Activated CD4-positive, alpha-beta T cell treated with anti-CD3 and anti-CD28 coated beads, Interleukin-2, Interleukin-6, amounts not matched to agents 100 ng/mL and 50 ng/mL, durations not matched to agents 16 hours and 8 hours (primary cell): Measurements from ENCODE around the gene FMNL3.

Experiments used
- DNase-seq: peaks from one replicate; pipeline ENCODE4 v3.0.0-alpha.2; 2020

FMNL3 gene

DNA sequence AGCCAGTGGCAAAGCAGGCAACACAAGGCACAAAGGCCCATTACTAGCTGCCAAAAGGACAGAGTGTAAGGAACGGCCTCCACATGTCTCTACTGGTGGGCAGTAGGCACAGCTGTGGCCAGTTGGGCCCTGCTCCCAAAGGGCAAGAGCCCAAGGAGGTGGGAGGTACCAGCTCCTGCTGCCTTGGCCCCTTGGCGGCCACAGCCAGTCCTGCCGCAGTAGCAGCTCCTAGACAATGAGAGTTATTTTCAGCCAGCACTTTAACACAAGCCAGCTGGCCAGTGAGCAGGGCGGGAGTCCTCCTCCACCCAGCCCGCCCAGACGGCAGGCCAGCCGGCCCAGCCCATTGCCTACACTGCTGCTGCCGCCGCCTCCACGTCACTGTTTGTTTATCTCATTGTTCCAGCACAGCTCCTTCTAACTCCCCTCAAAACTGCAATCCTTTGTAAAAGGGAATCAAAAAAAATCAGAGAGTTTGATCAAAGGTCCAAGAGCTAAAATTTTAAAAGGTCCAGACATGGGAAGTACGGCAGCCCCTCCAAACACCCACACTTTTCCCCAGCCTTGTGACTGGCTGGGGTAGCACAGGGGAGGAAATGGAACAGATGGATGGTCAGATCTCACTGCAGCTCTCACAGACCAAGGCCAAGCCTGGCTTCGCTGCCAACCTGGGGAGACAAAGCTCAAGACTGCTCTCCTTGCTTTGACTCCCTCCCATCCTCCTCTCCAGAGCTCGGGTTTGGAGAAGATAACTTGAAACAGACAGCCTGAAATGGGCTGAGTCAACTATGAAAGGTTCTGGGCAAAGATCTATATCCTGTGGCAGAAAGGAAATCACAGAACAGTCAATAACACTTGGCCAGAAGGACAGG lies 33.5 kb downstream of the FMNL3 start:
- peak; percentile 32 for DNase-seq

DNA sequence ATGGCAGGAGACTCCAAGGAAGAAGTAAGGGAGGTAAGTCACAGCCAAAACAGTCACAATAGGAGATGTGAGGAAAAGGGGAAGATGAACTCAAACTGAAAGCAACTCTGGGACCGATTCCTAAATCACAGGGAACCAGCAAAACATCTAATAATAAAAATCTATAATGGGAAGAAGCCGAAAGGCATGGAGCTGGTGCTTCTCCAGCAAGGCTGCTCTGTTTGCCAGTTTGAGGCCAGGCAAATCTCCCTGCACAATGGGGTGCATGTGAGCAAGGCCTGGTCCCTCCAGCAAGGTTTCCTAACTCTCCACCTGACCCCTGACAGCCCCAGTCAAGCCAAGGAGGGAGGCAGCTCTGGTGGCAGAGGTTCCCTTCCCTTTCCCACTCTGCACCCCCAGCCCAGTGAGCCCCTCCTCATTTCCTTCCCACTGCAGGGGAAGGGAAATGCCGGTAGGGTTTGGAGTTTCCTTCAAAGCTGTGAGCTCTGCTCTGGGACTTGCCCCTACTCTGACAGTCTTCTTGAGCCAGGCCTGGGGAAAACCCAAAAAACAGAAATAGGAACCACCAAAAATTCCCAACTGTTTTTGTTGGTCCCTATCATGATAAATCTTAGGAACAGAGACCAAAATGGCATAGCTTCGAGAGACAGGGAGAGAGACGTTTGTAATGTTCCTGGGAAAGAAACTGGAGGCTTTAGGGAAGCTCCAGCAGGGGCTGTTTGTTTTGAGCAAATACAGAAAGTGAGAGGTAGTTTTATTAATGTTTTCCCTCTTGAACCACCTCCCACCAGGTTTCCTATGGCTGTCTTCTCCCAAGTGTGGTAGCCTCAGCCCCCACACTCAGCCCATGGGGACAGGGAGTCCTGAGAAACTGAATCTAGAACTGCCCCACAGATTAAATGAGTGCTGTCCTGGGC lies 34.6 kb downstream of the FMNL3 start:
- DNase-seq: no peak

GRCh38 chr12:49671031-49671765 lies 36.0 kb downstream of the FMNL3 start:
- DNase-seq: peak; percentile 68

DNA sequence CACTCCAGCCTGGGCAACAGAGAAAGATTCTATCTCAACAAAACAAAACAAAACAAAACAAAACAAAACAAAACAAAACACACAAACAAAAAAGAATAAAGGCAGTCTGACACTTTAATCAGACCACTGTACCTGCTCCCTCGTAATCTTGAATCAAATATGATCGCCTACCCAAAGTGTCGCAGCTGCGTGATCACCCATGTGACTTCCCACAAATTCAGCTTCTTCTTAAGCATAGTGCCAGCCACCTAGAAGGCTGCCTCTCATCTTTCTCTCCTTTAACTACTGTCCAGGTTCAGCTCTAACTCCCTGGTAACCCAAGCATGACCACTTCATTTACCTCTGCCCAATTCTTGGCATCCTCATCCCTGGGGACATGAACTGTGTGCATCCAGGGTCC lies 37.4 kb downstream of the FMNL3 start:
- DNase-seq: no peak

DNA sequence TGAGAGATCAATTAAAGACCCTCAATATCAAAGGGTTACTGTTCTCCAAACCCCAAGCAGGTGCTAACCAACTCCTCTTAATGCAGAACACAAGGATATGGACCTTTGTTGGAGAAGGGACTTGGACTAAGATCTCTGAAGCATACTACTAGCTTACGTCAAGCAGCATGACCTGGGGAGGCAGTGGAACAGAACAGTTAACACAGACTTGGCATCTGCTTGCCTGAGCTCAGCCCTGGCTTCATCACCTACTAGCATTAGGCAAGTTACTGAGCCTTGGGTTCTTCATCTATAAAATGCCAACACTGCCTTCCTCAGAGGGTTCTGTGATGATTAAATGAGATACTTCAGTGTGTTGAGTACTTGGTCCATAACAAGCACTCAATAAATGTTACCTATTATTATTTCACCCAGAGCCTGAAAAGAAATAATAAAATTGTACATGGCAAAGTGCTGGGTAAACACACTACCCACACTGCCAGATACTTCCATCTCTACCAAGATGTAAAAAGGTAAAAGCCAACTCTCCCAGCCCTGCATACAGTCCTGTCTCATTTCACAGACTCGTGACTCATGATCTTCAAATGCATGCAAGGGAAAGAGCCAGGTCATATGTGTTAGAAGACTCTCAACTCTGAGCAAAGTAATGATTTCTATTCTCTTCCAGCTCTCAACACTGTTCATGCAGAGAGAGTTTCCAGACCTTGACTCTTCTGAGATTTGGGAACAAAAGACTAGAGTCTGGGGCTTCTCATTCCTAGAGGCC lies 39.7 kb downstream of the FMNL3 start:
- DNase-seq: peak; percentile 51

DNA sequence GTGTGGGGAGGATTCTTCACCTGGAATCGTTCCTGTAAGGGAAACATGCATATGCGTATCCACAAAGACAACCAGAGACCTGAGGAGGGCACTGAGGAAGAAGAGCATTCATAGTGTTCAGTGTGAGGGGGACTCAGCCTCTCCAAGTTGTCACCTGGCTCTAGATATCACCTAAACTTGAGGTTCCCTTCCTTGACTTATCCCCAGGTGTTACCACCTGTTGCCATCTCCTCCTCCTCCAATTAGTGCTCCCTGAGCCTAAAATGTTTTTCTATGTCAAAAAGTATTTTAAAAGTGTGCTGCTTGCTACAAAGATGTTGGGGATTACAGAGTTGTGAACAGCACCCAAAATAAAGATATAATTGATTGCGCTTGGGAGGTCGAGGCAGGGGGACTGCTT lies 41.0 kb downstream of the FMNL3 start:
- no peak for DNase-seq

DNA sequence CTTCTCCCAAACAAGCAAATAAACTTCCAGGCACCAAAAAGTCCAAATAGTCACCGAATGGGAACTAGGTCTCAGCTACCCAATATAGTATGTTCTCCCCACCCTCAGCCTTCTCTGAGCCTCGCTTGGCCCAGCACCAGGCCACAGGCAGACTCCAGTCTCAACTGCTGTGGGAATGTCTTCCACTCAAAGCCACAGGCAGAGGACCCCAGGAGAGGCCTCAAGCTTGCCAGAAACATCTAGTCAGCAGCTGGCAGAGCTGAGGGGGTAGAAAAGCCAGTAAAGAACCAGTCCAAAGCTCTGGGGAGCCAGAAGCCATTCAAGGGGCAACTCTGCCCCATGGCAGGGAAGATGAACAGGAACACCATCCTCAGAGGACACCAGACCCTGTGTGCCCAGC lies 41.8 kb downstream of the FMNL3 start:
- DNase-seq: no peak

GRCh38 chr12:49664591-49665239 lies 42.5 kb downstream of the FMNL3 start:
- no peak for DNase-seq

DNA sequence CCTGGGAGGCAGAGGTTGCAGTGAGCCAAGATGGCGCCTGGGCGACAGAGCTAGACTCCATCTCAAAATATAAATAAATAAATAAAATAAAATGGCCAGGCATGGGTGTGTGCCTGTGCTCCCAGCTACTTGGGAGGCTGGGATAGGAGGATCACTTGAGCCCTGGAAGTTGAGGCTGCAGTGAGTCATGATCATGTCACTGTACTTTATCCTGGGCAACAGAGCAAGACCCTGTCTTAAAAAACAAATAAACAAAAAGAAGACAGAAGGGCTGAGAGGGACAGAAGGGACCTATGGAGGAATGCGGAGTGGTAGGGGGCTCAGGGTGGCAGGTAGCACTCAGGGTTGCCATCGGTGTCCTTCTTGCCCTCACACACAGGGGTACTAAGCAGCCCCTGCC lies 43.0 kb downstream of the FMNL3 start:
- DNase-seq: no peak

- peak; percentile 90 for DNase-seq
Measured at GRCh38 chr12:49662998-49663843, 44.0 kb downstream of the FMNL3 start.

- no peak for DNase-seq
Measured at GRCh38 chr12:49661746-49662145, 45.5 kb downstream of the FMNL3 start.

GRCh38 chr12:49661191-49661590 lies 46.0 kb downstream of the FMNL3 start:
- peak; percentile 67 for DNase-seq

- DNase-seq: no peak
Measured at GRCh38 chr12:49659753-49660152, 47.5 kb downstream of the FMNL3 start.

DNA sequence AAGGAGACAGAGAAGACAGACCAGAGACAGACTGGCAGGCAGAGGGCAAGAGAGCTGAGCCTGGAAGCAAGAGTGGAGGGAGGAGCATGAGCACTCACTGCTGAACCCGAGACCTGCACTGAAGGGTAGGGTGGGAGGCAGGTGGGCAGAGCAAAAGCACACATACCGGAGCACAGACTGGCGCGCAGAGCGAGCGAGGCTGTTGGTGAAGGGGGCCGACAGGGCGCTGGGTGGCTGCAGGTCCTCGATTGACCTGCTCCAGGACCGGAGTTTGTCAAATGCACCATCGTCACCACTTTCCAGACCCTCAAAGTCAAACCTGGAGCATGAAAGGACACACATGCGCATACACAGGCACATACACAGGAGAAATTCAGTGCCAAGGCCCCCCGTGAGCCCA lies 48.9 kb downstream of the FMNL3 start:
- DNase-seq: no peak

GRCh38 chr12:49655595-49656236 lies 51.5 kb downstream of the FMNL3 start:
- no peak for DNase-seq

DNA sequence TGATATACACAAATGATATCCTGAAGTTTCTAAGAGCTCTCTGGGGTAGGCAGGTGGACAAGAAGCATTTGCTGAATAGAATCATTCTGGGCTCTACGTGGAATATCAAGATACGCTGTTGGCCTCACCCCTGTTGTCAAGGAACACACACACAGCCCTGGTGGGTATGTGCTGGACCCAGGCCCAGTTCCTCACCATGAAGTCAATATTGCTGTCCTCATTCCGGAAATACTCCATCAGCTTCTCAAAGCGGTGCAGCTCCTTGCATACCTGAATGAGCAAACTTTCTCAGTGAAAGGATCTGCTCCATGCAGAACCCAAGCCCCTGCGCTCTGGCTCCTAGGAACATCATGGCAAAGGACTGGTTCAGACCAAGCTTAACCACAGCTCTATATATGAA lies 52.5 kb downstream of the FMNL3 start:
- no peak for DNase-seq

DNA sequence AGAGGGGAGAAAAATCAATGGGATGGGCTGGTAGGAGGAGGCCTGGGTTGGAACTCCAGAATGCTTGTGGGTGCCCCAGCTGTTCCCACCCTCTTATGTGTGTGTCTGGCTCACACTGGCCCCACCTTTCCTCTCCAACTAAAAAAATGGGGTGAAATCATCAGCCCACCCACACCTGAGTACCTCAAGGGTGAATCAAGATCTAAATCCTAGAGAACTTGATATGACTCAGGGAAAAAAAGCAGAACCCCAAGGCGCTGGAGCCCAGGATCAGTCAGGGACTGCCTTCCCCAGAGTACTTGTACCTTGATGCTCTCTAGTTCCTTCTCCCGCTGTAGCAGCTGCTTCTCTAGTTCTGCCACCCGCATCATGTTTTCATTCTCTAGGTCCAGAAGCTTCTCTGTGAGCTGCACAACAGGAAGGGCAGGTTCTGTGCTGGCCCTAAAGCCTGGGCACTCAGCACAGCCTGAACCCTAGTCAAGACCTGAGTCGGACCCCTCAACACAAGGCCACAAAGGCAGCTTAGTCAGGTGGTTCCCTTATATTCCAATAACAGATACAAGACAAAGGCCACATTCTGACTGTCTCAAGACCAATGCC lies 54.2 kb downstream of the FMNL3 start:
- no peak for DNase-seq

GRCh38 chr12:49651855-49652254 lies 55.4 kb downstream of the FMNL3 start:
- no peak for DNase-seq

GRCh38 chr12:49649892-49650291 lies 57.3 kb downstream of the FMNL3 start:
- no peak for DNase-seq

- no peak for DNase-seq
Measured at GRCh38 chr12:49649445-49649844, 57.8 kb downstream of the FMNL3 start.
